Measurements from ENCODE around the gene NETO2. TPM values are rescaled to one million over a fixed set of nuclear protein-coding genes. Genes with fewer than 3 reads are reported as not detected.
A peak's percentile ranks its signal among the peaks of the same experiment; 100 is the strongest.

The NETO2 gene
- total and polyA plus RNA-seq, 9 of the 15 experiments (the other 6 are each of a cell fraction or from before 2014, with no cell fraction given) = 4.1 to 37.0 (median 22.2) TPM

DNA sequence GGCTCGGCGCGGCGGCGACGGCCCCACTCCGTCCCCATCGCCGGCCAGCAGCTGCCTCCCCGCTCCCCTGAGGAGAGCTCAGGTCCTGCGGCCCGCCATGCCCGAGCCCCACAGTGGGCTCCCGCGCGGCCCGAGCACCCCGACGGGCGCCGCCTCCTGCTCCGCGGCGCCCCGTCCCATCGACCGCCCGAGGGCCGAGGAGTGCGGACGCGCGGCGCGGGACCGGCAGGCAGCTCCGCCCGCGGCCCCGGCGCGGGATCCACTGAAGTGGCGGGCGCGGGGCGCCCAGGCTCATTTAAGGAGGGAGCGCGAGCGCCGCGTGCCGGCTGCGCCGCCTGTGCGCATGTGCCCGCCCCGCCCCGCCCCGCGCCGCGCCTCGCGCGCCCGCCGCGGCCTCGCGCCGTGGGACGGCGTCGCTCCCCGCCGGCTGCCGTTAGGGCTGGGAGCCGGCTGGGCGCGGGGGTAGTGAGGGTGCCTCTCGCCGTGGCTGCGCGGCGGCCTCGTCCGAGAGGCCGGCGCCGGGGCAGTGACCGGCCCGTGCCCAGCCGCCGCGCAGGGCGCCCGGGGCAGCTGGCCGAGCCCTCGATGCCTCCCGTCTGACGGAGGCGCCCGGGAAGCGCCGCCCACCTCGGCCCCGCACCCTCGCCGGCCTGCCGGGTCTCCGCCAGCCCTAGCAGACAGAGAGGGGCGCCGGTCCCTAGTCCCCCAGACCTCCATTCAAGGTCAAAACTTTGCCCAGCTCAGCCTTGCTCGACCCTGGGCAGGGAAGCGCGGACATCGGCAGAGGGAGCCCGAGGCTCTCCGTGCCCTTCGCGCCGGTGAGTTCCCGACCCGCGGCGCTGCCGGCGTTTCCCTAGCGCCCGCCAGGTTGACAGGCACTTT is at the start of gene NETO2 (continued):
- peak; percentile 28; the same call in 1 of the 2 replicates for TF ChIP-seq ERF (CRISPR knock-in tag; IDR thresholded peaks at IDR 0.05)
- 0 out of 2 replicates have a peak, but pooled peaks have one; percentile 34 for TF ChIP-seq ZNF175 (CRISPR knock-in tag; IDR thresholded peaks at IDR 0.05; ENCODE audit: low read depth)
- TF ChIP-seq, protein P1, sequence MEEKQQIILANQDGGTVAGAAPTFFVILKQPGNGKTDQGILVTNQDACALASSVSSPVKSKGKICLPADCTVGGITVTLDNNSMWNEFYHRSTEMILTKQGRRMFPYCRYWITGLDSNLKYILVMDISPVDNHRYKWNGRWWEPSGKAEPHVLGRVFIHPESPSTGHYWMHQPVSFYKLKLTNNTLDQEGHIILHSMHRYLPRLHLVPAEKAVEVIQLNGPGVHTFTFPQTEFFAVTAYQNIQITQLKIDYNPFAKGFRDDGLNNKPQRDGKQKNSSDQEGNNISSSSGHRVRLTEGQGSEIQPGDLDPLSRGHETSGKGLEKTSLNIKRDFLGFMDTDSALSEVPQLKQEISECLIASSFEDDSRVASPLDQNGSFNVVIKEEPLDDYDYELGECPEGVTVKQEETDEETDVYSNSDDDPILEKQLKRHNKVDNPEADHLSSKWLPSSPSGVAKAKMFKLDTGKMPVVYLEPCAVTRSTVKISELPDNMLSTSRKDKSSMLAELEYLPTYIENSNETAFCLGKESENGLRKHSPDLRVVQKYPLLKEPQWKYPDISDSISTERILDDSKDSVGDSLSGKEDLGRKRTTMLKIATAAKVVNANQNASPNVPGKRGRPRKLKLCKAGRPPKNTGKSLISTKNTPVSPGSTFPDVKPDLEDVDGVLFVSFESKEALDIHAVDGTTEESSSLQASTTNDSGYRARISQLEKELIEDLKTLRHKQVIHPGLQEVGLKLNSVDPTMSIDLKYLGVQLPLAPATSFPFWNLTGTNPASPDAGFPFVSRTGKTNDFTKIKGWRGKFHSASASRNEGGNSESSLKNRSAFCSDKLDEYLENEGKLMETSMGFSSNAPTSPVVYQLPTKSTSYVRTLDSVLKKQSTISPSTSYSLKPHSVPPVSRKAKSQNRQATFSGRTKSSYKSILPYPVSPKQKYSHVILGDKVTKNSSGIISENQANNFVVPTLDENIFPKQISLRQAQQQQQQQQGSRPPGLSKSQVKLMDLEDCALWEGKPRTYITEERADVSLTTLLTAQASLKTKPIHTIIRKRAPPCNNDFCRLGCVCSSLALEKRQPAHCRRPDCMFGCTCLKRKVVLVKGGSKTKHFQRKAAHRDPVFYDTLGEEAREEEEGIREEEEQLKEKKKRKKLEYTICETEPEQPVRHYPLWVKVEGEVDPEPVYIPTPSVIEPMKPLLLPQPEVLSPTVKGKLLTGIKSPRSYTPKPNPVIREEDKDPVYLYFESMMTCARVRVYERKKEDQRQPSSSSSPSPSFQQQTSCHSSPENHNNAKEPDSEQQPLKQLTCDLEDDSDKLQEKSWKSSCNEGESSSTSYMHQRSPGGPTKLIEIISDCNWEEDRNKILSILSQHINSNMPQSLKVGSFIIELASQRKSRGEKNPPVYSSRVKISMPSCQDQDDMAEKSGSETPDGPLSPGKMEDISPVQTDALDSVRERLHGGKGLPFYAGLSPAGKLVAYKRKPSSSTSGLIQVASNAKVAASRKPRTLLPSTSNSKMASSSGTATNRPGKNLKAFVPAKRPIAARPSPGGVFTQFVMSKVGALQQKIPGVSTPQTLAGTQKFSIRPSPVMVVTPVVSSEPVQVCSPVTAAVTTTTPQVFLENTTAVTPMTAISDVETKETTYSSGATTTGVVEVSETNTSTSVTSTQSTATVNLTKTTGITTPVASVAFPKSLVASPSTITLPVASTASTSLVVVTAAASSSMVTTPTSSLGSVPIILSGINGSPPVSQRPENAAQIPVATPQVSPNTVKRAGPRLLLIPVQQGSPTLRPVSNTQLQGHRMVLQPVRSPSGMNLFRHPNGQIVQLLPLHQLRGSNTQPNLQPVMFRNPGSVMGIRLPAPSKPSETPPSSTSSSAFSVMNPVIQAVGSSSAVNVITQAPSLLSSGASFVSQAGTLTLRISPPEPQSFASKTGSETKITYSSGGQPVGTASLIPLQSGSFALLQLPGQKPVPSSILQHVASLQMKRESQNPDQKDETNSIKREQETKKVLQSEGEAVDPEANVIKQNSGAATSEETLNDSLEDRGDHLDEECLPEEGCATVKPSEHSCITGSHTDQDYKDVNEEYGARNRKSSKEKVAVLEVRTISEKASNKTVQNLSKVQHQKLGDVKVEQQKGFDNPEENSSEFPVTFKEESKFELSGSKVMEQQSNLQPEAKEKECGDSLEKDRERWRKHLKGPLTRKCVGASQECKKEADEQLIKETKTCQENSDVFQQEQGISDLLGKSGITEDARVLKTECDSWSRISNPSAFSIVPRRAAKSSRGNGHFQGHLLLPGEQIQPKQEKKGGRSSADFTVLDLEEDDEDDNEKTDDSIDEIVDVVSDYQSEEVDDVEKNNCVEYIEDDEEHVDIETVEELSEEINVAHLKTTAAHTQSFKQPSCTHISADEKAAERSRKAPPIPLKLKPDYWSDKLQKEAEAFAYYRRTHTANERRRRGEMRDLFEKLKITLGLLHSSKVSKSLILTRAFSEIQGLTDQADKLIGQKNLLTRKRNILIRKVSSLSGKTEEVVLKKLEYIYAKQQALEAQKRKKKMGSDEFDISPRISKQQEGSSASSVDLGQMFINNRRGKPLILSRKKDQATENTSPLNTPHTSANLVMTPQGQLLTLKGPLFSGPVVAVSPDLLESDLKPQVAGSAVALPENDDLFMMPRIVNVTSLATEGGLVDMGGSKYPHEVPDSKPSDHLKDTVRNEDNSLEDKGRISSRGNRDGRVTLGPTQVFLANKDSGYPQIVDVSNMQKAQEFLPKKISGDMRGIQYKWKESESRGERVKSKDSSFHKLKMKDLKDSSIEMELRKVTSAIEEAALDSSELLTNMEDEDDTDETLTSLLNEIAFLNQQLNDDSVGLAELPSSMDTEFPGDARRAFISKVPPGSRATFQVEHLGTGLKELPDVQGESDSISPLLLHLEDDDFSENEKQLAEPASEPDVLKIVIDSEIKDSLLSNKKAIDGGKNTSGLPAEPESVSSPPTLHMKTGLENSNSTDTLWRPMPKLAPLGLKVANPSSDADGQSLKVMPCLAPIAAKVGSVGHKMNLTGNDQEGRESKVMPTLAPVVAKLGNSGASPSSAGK (IDR thresholded peaks at IDR 0.05) = no peak
- no peak for TF ChIP-seq SETDB1 (IDR thresholded peaks at IDR 0.05; ENCODE audit: low read length)
- TF ChIP-seq BRD4 (IDR thresholded peaks at IDR 0.05) = no peak
- TF ChIP-seq, protein P2, sequence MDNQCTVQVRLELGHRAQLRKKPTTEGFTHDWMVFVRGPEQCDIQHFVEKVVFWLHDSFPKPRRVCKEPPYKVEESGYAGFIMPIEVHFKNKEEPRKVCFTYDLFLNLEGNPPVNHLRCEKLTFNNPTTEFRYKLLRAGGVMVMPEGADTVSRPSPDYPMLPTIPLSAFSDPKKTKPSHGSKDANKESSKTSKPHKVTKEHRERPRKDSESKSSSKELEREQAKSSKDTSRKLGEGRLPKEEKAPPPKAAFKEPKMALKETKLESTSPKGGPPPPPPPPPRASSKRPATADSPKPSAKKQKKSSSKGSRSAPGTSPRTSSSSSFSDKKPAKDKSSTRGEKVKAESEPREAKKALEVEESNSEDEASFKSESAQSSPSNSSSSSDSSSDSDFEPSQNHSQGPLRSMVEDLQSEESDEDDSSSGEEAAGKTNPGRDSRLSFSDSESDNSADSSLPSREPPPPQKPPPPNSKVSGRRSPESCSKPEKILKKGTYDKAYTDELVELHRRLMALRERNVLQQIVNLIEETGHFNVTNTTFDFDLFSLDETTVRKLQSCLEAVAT (IDR thresholded peaks at IDR 0.05) = peak in 1 of 2 experiments; percentile 47; a peak in 1 of 4 replicates
- TF ChIP-seq ZNF589 (CRISPR knock-in tag; IDR thresholded peaks at IDR 0.05; ENCODE audit: low read depth) = peak; percentile 57
- TF ChIP-seq, protein P3, sequence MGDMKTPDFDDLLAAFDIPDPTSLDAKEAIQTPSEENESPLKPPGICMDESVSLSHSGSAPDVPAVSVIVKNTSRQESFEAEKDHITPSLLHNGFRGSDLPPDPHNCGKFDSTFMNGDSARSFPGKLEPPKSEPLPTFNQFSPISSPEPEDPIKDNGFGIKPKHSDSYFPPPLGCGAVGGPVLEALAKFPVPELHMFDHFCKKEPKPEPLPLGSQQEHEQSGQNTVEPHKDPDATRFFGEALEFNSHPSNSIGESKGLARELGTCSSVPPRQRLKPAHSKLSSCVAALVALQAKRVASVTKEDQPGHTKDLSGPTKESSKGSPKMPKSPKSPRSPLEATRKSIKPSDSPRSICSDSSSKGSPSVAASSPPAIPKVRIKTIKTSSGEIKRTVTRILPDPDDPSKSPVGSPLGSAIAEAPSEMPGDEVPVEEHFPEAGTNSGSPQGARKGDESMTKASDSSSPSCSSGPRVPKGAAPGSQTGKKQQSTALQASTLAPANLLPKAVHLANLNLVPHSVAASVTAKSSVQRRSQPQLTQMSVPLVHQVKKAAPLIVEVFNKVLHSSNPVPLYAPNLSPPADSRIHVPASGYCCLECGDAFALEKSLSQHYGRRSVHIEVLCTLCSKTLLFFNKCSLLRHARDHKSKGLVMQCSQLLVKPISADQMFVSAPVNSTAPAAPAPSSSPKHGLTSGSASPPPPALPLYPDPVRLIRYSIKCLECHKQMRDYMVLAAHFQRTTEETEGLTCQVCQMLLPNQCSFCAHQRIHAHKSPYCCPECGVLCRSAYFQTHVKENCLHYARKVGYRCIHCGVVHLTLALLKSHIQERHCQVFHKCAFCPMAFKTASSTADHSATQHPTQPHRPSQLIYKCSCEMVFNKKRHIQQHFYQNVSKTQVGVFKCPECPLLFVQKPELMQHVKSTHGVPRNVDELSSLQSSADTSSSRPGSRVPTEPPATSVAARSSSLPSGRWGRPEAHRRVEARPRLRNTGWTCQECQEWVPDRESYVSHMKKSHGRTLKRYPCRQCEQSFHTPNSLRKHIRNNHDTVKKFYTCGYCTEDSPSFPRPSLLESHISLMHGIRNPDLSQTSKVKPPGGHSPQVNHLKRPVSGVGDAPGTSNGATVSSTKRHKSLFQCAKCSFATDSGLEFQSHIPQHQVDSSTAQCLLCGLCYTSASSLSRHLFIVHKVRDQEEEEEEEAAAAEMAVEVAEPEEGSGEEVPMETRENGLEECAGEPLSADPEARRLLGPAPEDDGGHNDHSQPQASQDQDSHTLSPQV (IDR thresholded peaks at IDR 0.05) = peak; percentile 84; the same call in 1 of the 2 replicates
- no peak for TF ChIP-seq OTX1 (CRISPR knock-in tag; IDR thresholded peaks at IDR 0.05)
